H9 (cell line): ENCODE data around the gene PKNOX2. TPM values are rescaled to one million over a fixed set of nuclear protein-coding genes. Genes with fewer than 3 reads are reported as not detected.
A peak's percentile ranks its signal among the peaks of the same experiment; 100 is the strongest.

Experiments
- DNase-seq: peaks from one replicate; pipeline ENCODE4 v3.0.0-alpha.2; 2017
- H2AFZ ChIP-seq: one replicate; pipeline ENCODE4 v1.6.1; 2013; ENCODE audit warnings: mild to moderate bottlenecking, low read length, control low read depth, moderate library complexity
- H2AK5ac ChIP-seq: 2 replicates; pipeline ENCODE4 v1.6.1; 2013; ENCODE audit warnings: low read length, control low read depth, mixed read lengths; ENCODE audit not compliant: insufficient read length
- H2BK120ac ChIP-seq: one replicate; pipeline ENCODE4 v1.6.1; 2013; ENCODE audit warnings: low read depth, mild to moderate bottlenecking, low read length, control low read depth, inconsistent platforms; ENCODE audit not compliant: poor library complexity, severe bottlenecking
- H2BK12ac ChIP-seq: 2 replicates; pipeline ENCODE4 v1.6.1; 2013; ENCODE audit warnings: low read length, control low read depth, mixed read lengths, low read depth; ENCODE audit not compliant: insufficient read length
- H2BK15ac ChIP-seq: 2 replicates; pipeline ENCODE4 v1.6.1; 2013; ENCODE audit warnings: low read depth, low read length, control low read depth
- H2BK20ac ChIP-seq: one replicate; pipeline ENCODE4 v1.6.1; 2013; ENCODE audit warnings: low read depth, mild to moderate bottlenecking, low read length, control low read depth, inconsistent platforms; ENCODE audit not compliant: poor library complexity, severe bottlenecking
- H2BK5ac ChIP-seq: 2 replicates; pipeline ENCODE4 v1.6.1; 2013; ENCODE audit warnings: low read length, control low read depth, mixed read lengths; ENCODE audit not compliant: insufficient read length
- H3K14ac ChIP-seq: 2 replicates; pipeline ENCODE4 v1.6.1; 2013; ENCODE audit warnings: low read length, control low read depth; ENCODE audit not compliant: insufficient read depth
- H3K18ac ChIP-seq: 2 replicates; pipeline ENCODE4 v1.6.1; 2013; ENCODE audit warnings: low read depth, mild to moderate bottlenecking, mixed read lengths, low read length, control low read depth; ENCODE audit not compliant: insufficient read length
- H3K23ac ChIP-seq: 2 replicates; pipeline ENCODE4 v1.6.1; 2013; ENCODE audit warnings: low read length, control low read depth, mixed read lengths, low read depth; ENCODE audit not compliant: insufficient read length
- H3K23me2 ChIP-seq: 2 replicates; pipeline ENCODE4 v1.6.1; 2013; ENCODE audit warnings: low read depth, mild to moderate bottlenecking, mixed read lengths, low read length, control low read depth; ENCODE audit not compliant: insufficient read length, poor library complexity, severe bottlenecking
- H3K27ac ChIP-seq: 2 replicates; pipeline ENCODE4 v1.5.1; 2013; ENCODE audit warnings: low read length, control low read depth, mixed read lengths, low read depth; ENCODE audit not compliant: insufficient read length
- H3K27me3 ChIP-seq: 2 replicates; pipeline ENCODE4 v1.6.1; 2013; ENCODE audit warnings: low read length, control low read depth, inconsistent platforms; ENCODE audit not compliant: insufficient read depth
- H3K4ac ChIP-seq: 2 replicates; pipeline ENCODE4 v1.6.1; 2013; ENCODE audit warnings: low read depth, mild to moderate bottlenecking, control low read depth, inconsistent platforms, low read length, moderate library complexity
- H3K4me1 ChIP-seq: 2 replicates; pipeline ENCODE4 v1.6.1; 2013; ENCODE audit warnings: low read length, control low read depth, inconsistent platforms; ENCODE audit not compliant: insufficient read depth
- H3K4me2 ChIP-seq: 2 replicates; pipeline ENCODE4 v1.6.1; 2013; ENCODE audit warnings: low read length, control low read depth, mixed read lengths; ENCODE audit not compliant: insufficient read length, insufficient read depth
- H3K56ac ChIP-seq: 2 replicates; pipeline ENCODE4 v1.6.1; 2013; ENCODE audit warnings: low read depth, mild to moderate bottlenecking, mixed read lengths, low read length, control low read depth; ENCODE audit not compliant: insufficient read length
- H3K79me1 ChIP-seq: 2 replicates; pipeline ENCODE4 v1.6.1; 2013; ENCODE audit warnings: low read depth, mild to moderate bottlenecking, moderate library complexity, low read length, control low read depth, inconsistent platforms; ENCODE audit not compliant: insufficient read depth, poor library complexity, severe bottlenecking
- H3K79me2 ChIP-seq: 2 replicates; pipeline ENCODE4 v1.6.1; 2013; ENCODE audit warnings: low read length, control low read depth, inconsistent platforms; ENCODE audit not compliant: insufficient read depth
- H3K9ac ChIP-seq: 2 replicates; pipeline ENCODE4 v1.6.1; 2013; ENCODE audit warnings: low read length, control low read depth, mixed read lengths; ENCODE audit not compliant: insufficient read length; ENCODE audit errors: extremely low read depth
- H3K9me3 ChIP-seq: one replicate; pipeline ENCODE4 v1.6.1; 2013; ENCODE audit warnings: low read depth, low read length, inconsistent platforms; ENCODE audit not compliant: control insufficient read depth
- H3T11ph ChIP-seq: one replicate; pipeline ENCODE4 v1.6.1; 2013; ENCODE audit warnings: mild to moderate bottlenecking, low read length, control low read depth, inconsistent platforms
- H4K20me1 ChIP-seq: one replicate; pipeline ENCODE4 v1.6.1; 2013; ENCODE audit not compliant: control insufficient read depth, insufficient read length, insufficient read depth
- H4K5ac ChIP-seq: 2 replicates; pipeline ENCODE4 v1.6.1; 2013; ENCODE audit warnings: low read depth, mild to moderate bottlenecking, mixed read lengths, low read length, control low read depth; ENCODE audit not compliant: insufficient read length
- H4K8ac ChIP-seq: replicated peaks from 2 replicates; pipeline ENCODE4 v1.6.1; 2013; ENCODE audit warnings: low read length, control low read depth, mixed read lengths, low read depth; ENCODE audit not compliant: insufficient read length
- H4K91ac ChIP-seq: 2 replicates; pipeline ENCODE4 v1.6.1; 2013; ENCODE audit warnings: low read depth, mild to moderate bottlenecking, moderate library complexity, mixed read lengths, low read length, control low read depth; ENCODE audit not compliant: insufficient read length
- H3K27ac Mint-ChIP-seq, 3 experiments: 2 replicates in 2 of 3; 3 replicates in 1 of 3; pipeline ENCODE4 v1.8.0; 2020 to 2021; ENCODE audit warnings: mixed read lengths in 3 of 3, mild to moderate bottlenecking in 1 of 3, moderate library complexity in 1 of 3
- H3K27me3 Mint-ChIP-seq: 2 replicates; pipeline ENCODE4 v1.8.0; 2021; ENCODE audit warnings: low read depth, mild to moderate bottlenecking, moderate library complexity, mixed read lengths
- H3K36me3 Mint-ChIP-seq, 3 experiments: 2 replicates in 2 of 3; 3 replicates in 1 of 3; pipeline ENCODE4 v1.8.0; 2020 to 2021; ENCODE audit warnings: low read depth in 3 of 3, mixed read lengths in 3 of 3; ENCODE audit not compliant: insufficient read depth in 1 of 3
- H3K4me1 Mint-ChIP-seq, 2 experiments: 2 replicates each; pipeline ENCODE4 v1.8.0; 2020; ENCODE audit warnings: mixed read lengths in 2 of 2
- H3K4me3 Mint-ChIP-seq, 2 experiments: 2 replicates in 1 of 2; 3 replicates in 1 of 2; pipeline ENCODE4 v1.8.0; 2020 to 2021; ENCODE audit warnings: mild to moderate bottlenecking in 2 of 2, mixed read lengths in 2 of 2, moderate library complexity in 1 of 2
- H3K9me3 Mint-ChIP-seq, 2 experiments: 2 replicates in 1 of 2; 3 replicates in 1 of 2; pipeline ENCODE4 v1.8.0; 2020; ENCODE audit warnings: mild to moderate bottlenecking in 2 of 2, mixed read lengths in 2 of 2, moderate library complexity in 1 of 2
- CTCF ChIP-seq: fragments of 200-600 bp; sonication (generic); conservative IDR thresholded peaks from 3 replicates; pipeline ENCODE4 v1.8.0; 2021; ENCODE audit warnings: antibody characterized with exemption, mild to moderate bottlenecking
- WGBS: extraction: QIAGEN DNeasy Blood & Tissue Kit; methylation state at CpG from one replicate; pipeline ENCODE4 v1.1.7; 2013; ENCODE audit warnings: missing lambda C conversion rate, low lambda C conversion rate, mixed read lengths; ENCODE audit not compliant: insufficient read length; ENCODE audit errors: extremely low coverage; 5-methylcytosine and 5-hydroxymethylcytosine counted together
- total RNA-seq: library from RNA; stranded (reverse); gene quantifications from 2 replicates; pipeline ENCODE4 v1.2.1, GENCODE V29; 2021

Gene PKNOX2
- total RNA-seq, 1 experiment from 2014 or later: 1.3 TPM

- H3K4ac ChIP-seq: no peak overlapping the region
- H4K20me1 ChIP-seq: no peaks in the 10 kb centered on the region
- no peak overlapping the region for H2BK5ac ChIP-seq
- H2BK15ac ChIP-seq: no peak overlapping the region
- H3K18ac ChIP-seq: no peak overlapping the region
- no peak overlapping the region for H2BK12ac ChIP-seq
- H4K91ac ChIP-seq: no peak overlapping the region
- H3K4me2 ChIP-seq: no peak overlapping the region
- no peak overlapping the region for H3K56ac ChIP-seq
- no peak overlapping the region for H2BK20ac ChIP-seq
- Mint-ChIP-seq H3K36me3 (no peaks in the 10 kb centered on the region), H3K4me1 (peaks cover 9 to 18% of the 10 kb centered on the region in 2 experiments), H3K9me3 (no peaks in the 10 kb centered on the region), H3K27me3 (peaks cover 15% of the 10 kb centered on the region), H3K27ac (0 out of 7 replicates have a peak overlapping the region, but pooled peaks of 1 of the 3 experiments have one; percentile 74), H3K4me3 (no peak overlapping the region)
- no peak overlapping the region for H4K8ac ChIP-seq
- H3K27me3 ChIP-seq: no peaks in the 10 kb centered on the region
- no peak overlapping the region for H3K14ac ChIP-seq
- H3T11ph ChIP-seq: no peak overlapping the region
- DNase-seq: no peak
- no peaks in the 10 kb centered on the region for H3K79me1 ChIP-seq
- no peak overlapping the region for H2AK5ac ChIP-seq
- no peak overlapping the region for H3K27ac ChIP-seq
- no peaks in the 10 kb centered on the region for H3K23me2 ChIP-seq
- no peaks in the 10 kb centered on the region for H3K79me2 ChIP-seq
- no peak overlapping the region for H2AFZ ChIP-seq
- no peak overlapping the region for H2BK120ac ChIP-seq
- no peaks in the 10 kb centered on the region for H3K9me3 ChIP-seq
- no peak overlapping the region for H4K5ac ChIP-seq
- H3K23ac ChIP-seq: no peak overlapping the region
- no CpG with 5 or more reads among the region's 5 CpGs for WGBS
- no peak for TF ChIP-seq CTCF
- no peak overlapping the region for H3K9ac ChIP-seq
- no peaks in the 10 kb centered on the region for H3K4me1 ChIP-seq
Observed at GRCh38 chr11:125251214-125251545, 86.6 kb downstream of the PKNOX2 start.
